ENCODE measurements around the gene FUT1.

The FUT1 gene

GRCh38 chr19:48715681-48716171 lies 36.7 kb downstream of the FUT1 start:
- no peak for DNase-seq

- no peak for DNase-seq
These were observed 37.4 kb downstream of the FUT1 start for GRCh38 chr19:48714759-48715675.

GRCh38 chr19:48713864-48714755 lies 38.3 kb downstream of the FUT1 start:
- DNase-seq, result peak; percentile 100

GRCh38 chr19:48713041-48713863 lies 39.2 kb downstream of the FUT1 start:
- peak; percentile 32 for DNase-seq

- no peak for DNase-seq
These were observed 41.3 kb downstream of the FUT1 start for GRCh38 chr19:48711106-48711662.

GRCh38 chr19:48708471-48708870 lies 44.0 kb downstream of the FUT1 start:
- no peak for DNase-seq

GRCh38 chr19:48705431-48705830 lies 47.0 kb downstream of the FUT1 start:
- peak; percentile 21 for DNase-seq

- no peak for DNase-seq
These were observed 49.1 kb downstream of the FUT1 start for GRCh38 chr19:48703316-48703715.

- DNase-seq, result no peak
These were observed 49.7 kb downstream of the FUT1 start for GRCh38 chr19:48702701-48703100.

GRCh38 chr19:48698046-48698445 lies 54.4 kb downstream of the FUT1 start:
- no peak for DNase-seq

All from NCI-H146 (cell line).